Activated B cell treated with CpG ODN at 0.5 μM for 24 hours (primary cell): ENCODE measurements around the gene C2. TPM values are rescaled to one million over a fixed set of nuclear protein-coding genes. Genes with fewer than 3 reads are reported as not detected.
"Not testable (repeated sequence)": the region's sequence is repeated elsewhere in the genome, so short reads cannot be mapped to it uniquely, and the experiment has no call there.

Experiments used
- ATAC-seq: fragments of 200-7000 bp; cut with Tn5 transposase; one replicate; pipeline ENCODE4 v1.10.0; 2021; ENCODE audit warnings: low read depth, mild to moderate bottlenecking, moderate library complexity
- CTCF ChIA-PET: fragments of 350-600 bp; sonication (Branson Sonifier 250); formaldehyde crosslinking; loops from one replicate; lab custom pipeline; 2021; ENCODE audit warnings: antibody characterized with exemption; lab: Charles Lee
- POLR2A ChIA-PET: fragments of 350-600 bp; sonication (Branson Sonifier 250); formaldehyde crosslinking; loops from one replicate; lab custom pipeline; 2021; ENCODE audit warnings: antibody characterized with exemption; lab: Charles Lee
- DNase-seq: peaks from one replicate; pipeline ENCODE4 v3.0.0; 2022
- H3K27ac Mint-ChIP-seq: one replicate; pipeline ENCODE4 v1.8.0; 2020; ENCODE audit warnings: mixed read lengths
- H3K27me3 Mint-ChIP-seq: one replicate; pipeline ENCODE4 v1.8.0; 2021; ENCODE audit warnings: mixed read lengths
- H3K36me3 Mint-ChIP-seq: one replicate; pipeline ENCODE4 v1.8.0; 2021; ENCODE audit warnings: low read depth, mixed read lengths
- H3K4me1 Mint-ChIP-seq: one replicate; pipeline ENCODE4 v1.8.0; 2021; ENCODE audit warnings: mixed read lengths
- H3K4me3 Mint-ChIP-seq: one replicate; pipeline ENCODE4 v1.8.0; 2020; ENCODE audit warnings: mild to moderate bottlenecking, mixed read lengths
- H3K9me3 Mint-ChIP-seq: one replicate; pipeline ENCODE4 v1.8.0; 2020; ENCODE audit warnings: mixed read lengths
- intact Hi-C: fragments of 100-400 bp; cut with micrococcal nuclease; formaldehyde crosslinking; loops from one replicate; pipeline ENCODE4 v1.15.1; 2024
- total RNA-seq: library from RNA; stranded (reverse); gene quantifications from 2 replicates; pipeline ENCODE4 v1.2.3, GENCODE V29; 2022
- TF ChIP-seq, protein P1 (sequence below): fragments of 200-600 bp; IDR thresholded peaks from one replicate; pipeline ENCODE4 v1.8.0; 2022; ENCODE audit warnings: antibody characterized with exemption, mild to moderate bottlenecking

C2 gene
- total RNA-seq, 1 donor from 2014 or later: 0.95 TPM

DNA sequence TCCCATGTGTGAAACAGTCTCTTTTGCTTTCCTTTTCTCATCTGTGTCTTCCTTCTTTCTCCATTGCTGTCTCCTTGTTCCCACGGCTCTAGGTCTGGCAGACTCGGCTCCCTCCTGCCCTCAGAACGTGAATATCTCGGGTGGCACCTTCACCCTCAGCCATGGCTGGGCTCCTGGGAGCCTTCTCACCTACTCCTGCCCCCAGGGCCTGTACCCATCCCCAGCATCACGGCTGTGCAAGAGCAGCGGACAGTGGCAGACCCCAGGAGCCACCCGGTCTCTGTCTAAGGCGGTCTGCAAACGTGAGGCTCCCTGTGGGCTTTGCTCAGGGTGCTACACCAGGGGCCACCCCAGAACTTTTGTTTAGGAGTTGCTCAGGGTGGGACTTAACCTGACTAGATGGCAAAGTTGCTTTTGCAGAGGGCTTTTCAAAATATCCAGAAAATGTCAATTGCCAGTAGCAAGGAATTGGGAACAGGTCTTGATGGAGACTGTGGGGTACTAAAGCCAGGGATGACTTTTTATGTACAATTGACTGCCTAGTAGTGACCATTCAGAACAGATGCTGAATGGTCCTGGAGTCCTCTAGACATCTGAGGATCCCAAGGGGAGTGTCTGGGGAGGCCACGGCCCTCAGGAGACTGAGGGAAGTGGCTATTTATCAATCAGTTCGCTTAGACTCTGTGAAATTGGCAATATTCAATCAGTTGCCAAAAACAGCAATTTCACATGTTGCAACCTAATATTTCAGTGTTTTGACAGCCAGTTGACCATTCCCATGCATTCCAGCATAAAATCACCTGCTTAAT is 550 bp downstream of the C2 start:
- ATAC-seq: no peak
- intact Hi-C loops: no loop called here
- no peaks in the 10 kb centered on the region for H3K36me3 Mint-ChIP-seq
- no peak for DNase-seq
- ChIA-PET CTCF (no interaction called here), POLR2A (no interaction called here)
- H3K9me3 Mint-ChIP-seq: no peaks in the 10 kb centered on the region
- H3K4me1 Mint-ChIP-seq: no peaks in the 10 kb centered on the region
- TF ChIP-seq, protein P1, sequence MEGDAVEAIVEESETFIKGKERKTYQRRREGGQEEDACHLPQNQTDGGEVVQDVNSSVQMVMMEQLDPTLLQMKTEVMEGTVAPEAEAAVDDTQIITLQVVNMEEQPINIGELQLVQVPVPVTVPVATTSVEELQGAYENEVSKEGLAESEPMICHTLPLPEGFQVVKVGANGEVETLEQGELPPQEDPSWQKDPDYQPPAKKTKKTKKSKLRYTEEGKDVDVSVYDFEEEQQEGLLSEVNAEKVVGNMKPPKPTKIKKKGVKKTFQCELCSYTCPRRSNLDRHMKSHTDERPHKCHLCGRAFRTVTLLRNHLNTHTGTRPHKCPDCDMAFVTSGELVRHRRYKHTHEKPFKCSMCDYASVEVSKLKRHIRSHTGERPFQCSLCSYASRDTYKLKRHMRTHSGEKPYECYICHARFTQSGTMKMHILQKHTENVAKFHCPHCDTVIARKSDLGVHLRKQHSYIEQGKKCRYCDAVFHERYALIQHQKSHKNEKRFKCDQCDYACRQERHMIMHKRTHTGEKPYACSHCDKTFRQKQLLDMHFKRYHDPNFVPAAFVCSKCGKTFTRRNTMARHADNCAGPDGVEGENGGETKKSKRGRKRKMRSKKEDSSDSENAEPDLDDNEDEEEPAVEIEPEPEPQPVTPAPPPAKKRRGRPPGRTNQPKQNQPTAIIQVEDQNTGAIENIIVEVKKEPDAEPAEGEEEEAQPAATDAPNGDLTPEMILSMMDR: no peak
- H3K27ac Mint-ChIP-seq: no peak overlapping the region
- H3K27me3 Mint-ChIP-seq: peaks cover 7% of the 10 kb centered on the region
- H3K4me3 Mint-ChIP-seq: no peak overlapping the region

DNA sequence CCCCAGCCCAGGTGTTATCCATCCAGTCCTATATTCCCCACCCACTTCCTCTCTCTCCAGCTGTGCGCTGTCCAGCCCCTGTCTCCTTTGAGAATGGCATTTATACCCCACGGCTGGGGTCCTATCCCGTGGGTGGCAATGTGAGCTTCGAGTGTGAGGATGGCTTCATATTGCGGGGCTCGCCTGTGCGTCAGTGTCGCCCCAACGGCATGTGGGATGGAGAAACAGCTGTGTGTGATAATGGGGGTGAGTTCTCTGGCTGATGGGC is 1.1 kb downstream of the C2 start:
- no peaks in the 10 kb centered on the region for H3K36me3 Mint-ChIP-seq
- intact Hi-C loops: no loop called here
- no peaks in the 10 kb centered on the region for H3K9me3 Mint-ChIP-seq
- no peak overlapping the region for H3K27ac Mint-ChIP-seq
- H3K4me3 Mint-ChIP-seq: no peak overlapping the region
- H3K4me1 Mint-ChIP-seq: no peaks in the 10 kb centered on the region
- no peak for DNase-seq
- H3K27me3 Mint-ChIP-seq: peaks cover 7% of the 10 kb centered on the region
- POLR2A ChIA-PET: no interaction called here
- ATAC-seq: no peak
- TF ChIP-seq, protein P1: no peak
- CTCF ChIA-PET: no interaction called here

DNA sequence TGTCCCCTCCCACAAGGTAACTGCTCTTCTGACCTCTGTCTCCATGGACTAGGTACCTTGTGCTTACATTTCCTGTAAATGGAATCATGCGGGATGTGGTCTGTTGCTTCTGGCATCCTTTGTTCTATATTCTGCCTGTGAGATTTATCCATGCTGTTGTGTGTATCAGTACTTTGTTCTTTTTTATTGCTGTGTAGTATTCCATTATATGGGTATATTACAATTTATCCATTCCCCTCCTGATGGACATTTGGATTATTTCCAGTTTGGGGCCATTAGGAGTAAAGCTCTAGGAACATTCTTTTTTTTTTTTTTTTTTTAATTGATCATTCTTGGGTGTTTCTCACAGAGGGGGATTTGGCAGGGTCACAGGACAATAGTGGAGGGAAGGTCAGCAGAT is 3.4 kb downstream of the C2 start:
- Mint-ChIP-seq H3K4me1 (no peaks in the 10 kb centered on the region), H3K36me3 (no peaks in the 10 kb centered on the region), H3K27ac (no peak overlapping the region), H3K9me3 (no peaks in the 10 kb centered on the region), H3K27me3 (peaks cover 12% of the 10 kb centered on the region), H3K4me3 (no peak overlapping the region)
- intact Hi-C loops: no loop called here
- ChIA-PET CTCF (no interaction called here), POLR2A (no interaction called here)
- no peak for ATAC-seq
- TF ChIP-seq, protein P1: no peak
- DNase-seq: no peak

DNA sequence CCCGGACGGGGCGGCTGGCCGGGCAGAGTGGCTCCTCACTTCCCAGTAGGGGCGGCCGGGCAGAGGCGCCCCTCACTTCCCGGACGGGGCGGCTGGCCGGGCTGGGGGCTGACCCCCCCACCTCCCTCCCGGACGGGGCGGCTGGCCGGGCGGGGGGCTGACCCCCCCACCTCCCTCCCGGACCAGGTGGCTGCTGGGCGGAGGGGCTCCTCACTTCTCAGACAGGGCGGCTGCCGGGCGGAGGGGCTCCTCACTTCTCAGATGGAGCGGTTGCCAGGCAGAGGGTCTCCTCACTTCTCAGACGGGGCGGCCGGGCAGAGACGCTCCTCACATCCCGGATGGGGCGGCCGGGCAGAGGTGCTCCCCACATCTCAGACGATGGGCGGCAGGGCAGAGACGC is 4.6 kb downstream of the C2 start:
- peaks cover 12% of the 10 kb centered on the region for H3K27me3 Mint-ChIP-seq
- POLR2A ChIA-PET, intact Hi-C loops, H3K27ac Mint-ChIP-seq, H3K36me3 Mint-ChIP-seq, DNase-seq, H3K4me3 Mint-ChIP-seq, H3K9me3 Mint-ChIP-seq, H3K4me1 Mint-ChIP-seq, CTCF ChIA-PET, ATAC-seq: not testable (repeated sequence)

DNA sequence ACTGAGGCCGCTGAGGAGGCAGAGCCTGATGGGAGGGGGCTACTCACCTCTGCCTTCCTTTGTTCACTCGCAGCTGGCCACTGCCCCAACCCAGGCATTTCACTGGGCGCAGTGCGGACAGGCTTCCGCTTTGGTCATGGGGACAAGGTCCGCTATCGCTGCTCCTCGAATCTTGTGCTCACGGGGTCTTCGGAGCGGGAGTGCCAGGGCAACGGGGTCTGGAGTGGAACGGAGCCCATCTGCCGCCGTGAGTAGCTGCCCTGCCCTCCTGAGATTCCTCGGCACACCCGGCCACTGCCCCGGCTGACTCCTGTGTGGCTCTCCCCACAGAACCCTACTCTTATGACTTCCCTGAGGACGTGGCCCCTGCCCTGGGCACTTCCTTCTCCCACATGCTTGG is 6.0 kb downstream of the C2 start:
- TF ChIP-seq, protein P1: no peak
- Mint-ChIP-seq H3K27me3 (peaks cover 10% of the 10 kb centered on the region), H3K4me1 (no peaks in the 10 kb centered on the region), H3K9me3 (no peaks in the 10 kb centered on the region), H3K36me3 (no peaks in the 10 kb centered on the region), H3K27ac (no peak overlapping the region), H3K4me3 (no peak overlapping the region)
- intact Hi-C loops: no loop called here
- no peak for DNase-seq
- ChIA-PET POLR2A (no interaction called here), CTCF (no interaction called here)
- no peak for ATAC-seq

DNA sequence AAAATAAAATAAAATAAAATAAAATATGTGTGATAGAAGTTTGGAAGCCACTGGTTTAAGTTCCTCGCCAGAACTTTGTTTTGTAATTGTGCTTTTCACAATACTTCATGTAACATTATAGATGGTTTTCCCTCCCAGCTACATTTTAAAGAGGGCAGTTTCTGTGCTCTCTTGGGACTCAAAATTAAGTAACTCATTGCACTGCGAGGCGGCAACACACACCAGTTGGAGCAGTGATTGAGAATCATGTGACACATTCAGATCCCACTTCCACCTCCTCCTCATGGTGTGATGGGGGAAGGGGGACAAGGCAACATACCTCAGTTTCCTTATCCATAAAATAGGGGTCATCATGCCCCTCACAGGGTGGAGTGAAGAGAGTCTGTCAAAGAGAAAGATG is 7.5 kb downstream of the C2 start:
- Mint-ChIP-seq H3K27ac (no peak overlapping the region), H3K27me3 (peaks cover 5% of the 10 kb centered on the region), H3K36me3 (no peaks in the 10 kb centered on the region), H3K4me3 (no peak overlapping the region), H3K4me1 (no peaks in the 10 kb centered on the region), H3K9me3 (no peaks in the 10 kb centered on the region)
- ChIA-PET POLR2A (interaction anchor here (0.6 kb wide), 1 partner anchor 33 kb away, joined by 4 read pairs; the partner anchor contains the start of gene ZBTB12), CTCF (no interaction called here)
- intact Hi-C loops: no loop called here
- TF ChIP-seq, protein P1: no peak
- ATAC-seq: no peak
- DNase-seq: no peak
